IMR-90 (cell line): ENCODE results near the gene EBP. TPM values are rescaled to one million over a fixed set of nuclear protein-coding genes. Genes with fewer than 3 reads are reported as not detected.

Experiments
- ATAC-seq: fragments of 200-7000 bp; cut with Tn5 transposase; 2 replicates; pipeline ENCODE4 v1.9.1; 2020; ENCODE audit warnings: low read depth, mild to moderate bottlenecking, moderate library complexity
- BruUV-seq: library from RNA; stranded (reverse); fragments of 400-500 nt; replicated peaks from 2 replicates; lab custom pipeline; 2021; lab: Mats Ljungman, UMichigan
- CTCF ChIA-PET: fragments of 300-600 bp; formaldehyde crosslinking; extraction: SDS; loops from one replicate; lab custom pipeline; 2021; ENCODE audit warnings: antibody characterized with exemption; lab: Yijun Ruan, JAX
- POLR2A ChIA-PET: fragments of 300-600 bp; sonication (Branson Sonifier 250); formaldehyde crosslinking; loops from one replicate; lab custom pipeline; 2022; ENCODE audit warnings: antibody characterized with exemption; ENCODE audit not compliant: unreplicated experiment; lab: Charles Lee
- DNase-seq: peaks from one replicate; pipeline ENCODE4 v3.0.0; 2013
- H2AFZ ChIP-seq: replicated peaks from 2 replicates; pipeline ENCODE3; 2013; ENCODE audit warnings: low read length, mild to moderate bottlenecking; ENCODE audit not compliant: poor library complexity
- H2AK5ac ChIP-seq: 2 replicates; pipeline ENCODE4 v1.6.1; 2013; ENCODE audit warnings: low read depth, low read length, inconsistent platforms
- H2AK9ac ChIP-seq: replicated peaks from 2 replicates; pipeline ENCODE3; 2013; ENCODE audit warnings: mild to moderate bottlenecking, low read depth, low read length, moderate library complexity; ENCODE audit not compliant: poor library complexity
- H2BK120ac ChIP-seq: 2 replicates; pipeline ENCODE4 v1.6.1; 2013; ENCODE audit warnings: low read depth, low read length, inconsistent platforms
- H2BK15ac ChIP-seq: 3 replicates; pipeline ENCODE4 v1.6.1; 2013; ENCODE audit warnings: low read depth, low read length, inconsistent platforms
- H2BK20ac ChIP-seq: 2 replicates; pipeline ENCODE4 v1.6.1; 2013; ENCODE audit warnings: low read depth, mild to moderate bottlenecking, inconsistent platforms, low read length, moderate library complexity
- H2BK5ac ChIP-seq: 2 replicates; pipeline ENCODE4 v1.6.1; 2013; ENCODE audit warnings: mild to moderate bottlenecking, low read depth, low read length, inconsistent platforms; ENCODE audit not compliant: poor library complexity, severe bottlenecking
- H3K14ac ChIP-seq: replicated peaks from 2 replicates; pipeline ENCODE4 v1.6.1; 2013; ENCODE audit warnings: low read depth, low read length, inconsistent platforms
- H3K18ac ChIP-seq: 2 replicates; pipeline ENCODE4 v1.6.1; 2013; ENCODE audit warnings: low read depth, low read length, control low read depth
- H3K23ac ChIP-seq: 2 replicates; pipeline ENCODE4 v1.6.1; 2013; ENCODE audit warnings: low read depth, low read length, inconsistent platforms
- H3K27ac ChIP-seq: 2 replicates; pipeline ENCODE4 v1.5.1; 2013; ENCODE audit warnings: mild to moderate bottlenecking, control low read depth, low read length; ENCODE audit not compliant: insufficient read depth
- H3K27me3 ChIP-seq: 2 replicates; pipeline ENCODE4 v1.6.1; 2013; ENCODE audit warnings: low read length; ENCODE audit not compliant: control insufficient read depth, insufficient read depth
- H3K36me3 ChIP-seq: 2 replicates; pipeline ENCODE4 v1.6.1; 2013; ENCODE audit warnings: low read length, mixed read lengths; ENCODE audit not compliant: control insufficient read depth, insufficient read depth
- H3K4ac ChIP-seq: 2 replicates; pipeline ENCODE4 v1.6.1; 2013; ENCODE audit warnings: low read depth, low read length, inconsistent platforms
- H3K4me1 ChIP-seq: 2 replicates; pipeline ENCODE4 v1.6.1; 2013; ENCODE audit warnings: low read length, mixed read lengths; ENCODE audit not compliant: control insufficient read depth, insufficient read depth
- H3K4me2 ChIP-seq: 2 replicates; pipeline ENCODE4 v1.6.1; 2013; ENCODE audit warnings: low read depth, mild to moderate bottlenecking, control low read depth, low read length, moderate library complexity
- H3K4me3 ChIP-seq: 2 replicates; pipeline ENCODE4 v1.5.1; 2013; ENCODE audit warnings: low read depth, mild to moderate bottlenecking, control low read depth, low read length, moderate library complexity; ENCODE audit not compliant: insufficient read depth
- H3K56ac ChIP-seq: 2 replicates; pipeline ENCODE4 v1.6.1; 2013; ENCODE audit warnings: low read length, inconsistent platforms; ENCODE audit not compliant: insufficient read depth; ENCODE audit errors: extremely low read depth
- H3K79me1 ChIP-seq, 2 experiments: 2 replicates each; pipeline ENCODE4 v1.6.1; 2013; ENCODE audit warnings: low read length in 2 of 2, inconsistent platforms in 1 of 2, low read depth in 1 of 2
- H3K9ac ChIP-seq: 2 replicates; pipeline ENCODE4 v1.6.1; 2013; ENCODE audit warnings: low read depth, low read length, control low read depth
- H3K9me1 ChIP-seq: 2 replicates; pipeline ENCODE4 v1.6.1; 2013; ENCODE audit warnings: low read length, inconsistent platforms; ENCODE audit not compliant: insufficient read depth
- H3K9me3 ChIP-seq: 2 replicates; pipeline ENCODE4 v1.6.1; 2013; ENCODE audit warnings: low read length; ENCODE audit not compliant: control insufficient read depth, insufficient read depth
- H4K20me1 ChIP-seq: 2 replicates; pipeline ENCODE4 v1.6.1; 2013; ENCODE audit warnings: low read length, inconsistent platforms; ENCODE audit not compliant: insufficient read depth
- H4K5ac ChIP-seq: 2 replicates; pipeline ENCODE4 v1.6.1; 2013; ENCODE audit warnings: mild to moderate bottlenecking, low read depth, low read length, control low read depth
- H4K8ac ChIP-seq, 2 experiments: 2 replicates each; pipeline ENCODE4 v1.6.1; 2013; ENCODE audit warnings: low read depth in 2 of 2, low read length in 2 of 2, control low read depth in 1 of 2, inconsistent platforms in 1 of 2
- H4K91ac ChIP-seq: 2 replicates; pipeline ENCODE4 v1.6.1; 2013; ENCODE audit warnings: low read depth, low read length, inconsistent platforms; ENCODE audit not compliant: insufficient read depth
- BHLHE40 ChIP-seq: fragments of 150-350 bp; IDR thresholded peaks from 2 replicates; pipeline ENCODE4 v1.6.1; 2016; ENCODE audit warnings: mild to moderate bottlenecking, low read depth, low read length
- CEBPB ChIP-seq: IDR thresholded peaks from 2 replicates; pipeline ENCODE4 v1.6.1; 2012; ENCODE audit warnings: low read depth, low read length, improper control_type of control experiment
- CHD1 ChIP-seq: IDR thresholded peaks from 2 replicates; pipeline ENCODE4 v1.6.1; 2012; ENCODE audit warnings: low read depth, low read length, improper control_type of control experiment
- MAZ ChIP-seq: IDR thresholded peaks from 2 replicates; pipeline ENCODE4 v1.6.1; 2012; ENCODE audit warnings: low read depth, mild to moderate bottlenecking, low read length, improper control_type of control experiment, moderate library complexity, borderline replicate concordance
- MXI1 ChIP-seq: IDR thresholded peaks from 2 replicates; pipeline ENCODE4 v1.6.1; 2012; ENCODE audit warnings: low read depth, mild to moderate bottlenecking, low read length, moderate library complexity, borderline replicate concordance
- NFE2L2 ChIP-seq: fragments of 150-350 bp; IDR thresholded peaks from 2 replicates; pipeline ENCODE4 v1.6.1; 2016; ENCODE audit warnings: low read depth, mild to moderate bottlenecking, low read length
- POLR2A ChIP-seq: IDR thresholded peaks from 2 replicates; pipeline ENCODE4 v1.6.1; 2012; ENCODE audit warnings: mild to moderate bottlenecking, low read depth, low read length
- RAD21 ChIP-seq: IDR thresholded peaks from 2 replicates; pipeline ENCODE4 v1.6.1; 2012; ENCODE audit warnings: low read length, improper control_type of control experiment
- RCOR1 ChIP-seq: IDR thresholded peaks from 2 replicates; pipeline ENCODE4 v1.6.1; 2012; ENCODE audit warnings: mild to moderate bottlenecking, low read length, improper control_type of control experiment; ENCODE audit not compliant: insufficient replicate concordance
- RFX5 ChIP-seq: IDR thresholded peaks from 2 replicates; pipeline ENCODE4 v1.8.0; 2012; ENCODE audit warnings: low read depth, mild to moderate bottlenecking, low read length, moderate library complexity
- WGBS, 2 experiments: methylation state at CpG; one replicate each; pipeline versions ENCODE4 v1.1.5 to v1.1.7; 2013; ENCODE audit warnings: missing lambda C conversion rate in 2 of 2; ENCODE audit not compliant: insufficient read length in 1 of 2; ENCODE audit errors: extremely low coverage in 2 of 2; 5-methylcytosine and 5-hydroxymethylcytosine counted together
- dilution Hi-C: fragments of 300-500 bp; cut with HindIII; formaldehyde crosslinking; loops from one replicate; pipeline ENCODE4 v1.14.3; 2018; ENCODE audit warnings: low sequenced_read_pairs; ENCODE audit not compliant: unreplicated experiment
- in situ Hi-C: fragments of 300-500 bp; cut with MboI; formaldehyde crosslinking; loops from 3 replicates; pipeline ENCODE4 v1.14.3; 2019; ENCODE audit warnings: low sequenced_read_pairs, inconsistent platforms, mixed read lengths
- intact Hi-C: fragments of 100-400 bp; cut with micrococcal nuclease; formaldehyde crosslinking; loops from 2 replicates; pipeline ENCODE4 v1.10.0; 2022
- polyA plus RNA-seq, 3 experiments: library from polyadenylated mRNA; depleted of rRNA; stranded (reverse); fragments of >200 nt; gene quantifications; 2 replicates each; pipeline ENCODE4 v1.2.3, GENCODE V29; 2012; ENCODE audit warnings: low replicate concordance in 1 of 3
- total RNA-seq: library from RNA; depleted of rRNA; stranded (reverse); fragments of >200 nt; gene quantifications from 2 replicates; pipeline ENCODE4 v1.2.3, GENCODE V29; 2012
- TF ChIP-seq, protein P1 (sequence below): conservative IDR thresholded peaks from 2 replicates; pipeline ENCODE4 v1.5.1; 2012; ENCODE audit warnings: mild to moderate bottlenecking, low read depth, low read length, improper control_type of control experiment
- TF ChIP-seq, protein P2 (sequence below): fragments of 150-350 bp; IDR thresholded peaks from 2 replicates; pipeline ENCODE4 v1.6.1; 2016; ENCODE audit warnings: low read depth, mild to moderate bottlenecking, low read length, moderate library complexity, borderline replicate concordance

Gene EBP
- total and polyA plus RNA-seq, 2 of the 4 experiments (the other 2 are of a cell fraction), result 39.4 to 78.9 TPM

- Histone ChIP-seq H2AK5ac (peak within 1 kb of the TSS; percentile 98), H4K5ac (peak within 1 kb of the TSS; percentile 100), H3K36me3 (peaks cover 23% of the 10 kb centered on the region), H3K9ac (peak within 1 kb of the TSS; percentile 99), H4K20me1 (peaks cover 12% of the 10 kb centered on the region; the same call in 1 of the 2 replicates), H2BK120ac (peak within 1 kb of the TSS; percentile 66), H3K56ac (peak within 1 kb of the TSS; percentile 93), H2AK9ac (peak within 1 kb of the TSS; percentile 99), H3K27ac (peak within 1 kb of the TSS; percentile 96), H4K8ac (peak within 1 kb of the TSS; percentile 100), H4K91ac (peak within 1 kb of the TSS; percentile 99), H3K4me2 (peak within 1 kb of the TSS; percentile 94), H2AFZ (peak within 1 kb of the TSS; percentile 92), H3K23ac (peak within 1 kb of the TSS; percentile 87), H3K27me3 (no peaks in the 10 kb centered on the region), H2BK5ac (peak within 1 kb of the TSS; percentile 95), H3K4me3 (peak within 1 kb of the TSS; percentile 82), H3K14ac (peak within 1 kb of the TSS; percentile 98), H3K9me1 (peaks cover 13% of the 10 kb centered on the region), H3K9me3 (no peaks in the 10 kb centered on the region), H3K4me1 (peaks cover 5% of the 10 kb centered on the region), H2BK20ac (peak within 1 kb of the TSS; percentile 40; the same call in 1 of the 2 replicates), H3K4ac (peak within 1 kb of the TSS; percentile 96), H2BK15ac (peak within 1 kb of the TSS; percentile 86; the same call in 2 of the 3 replicates), H3K79me1 (peaks cover 16 to 25% of the 10 kb centered on the region in 2 experiments; a peak in 3 of 4 replicates), H3K18ac (peak within 1 kb of the TSS; percentile 91)
- intact Hi-C loops, result no loop called here
- ChIA-PET POLR2A (interaction anchor here (0.6 to 0.7 kb wide), 2 partner anchors 10 to 1885 kb away, joined by 3 to 9 read pairs; no protein-coding TSS in a partner anchor), CTCF (no interaction called here)
- no TSS peak for BruUV-seq
- 45% methylated on average over 47 of the region's 71 CpGs; no CpG with 5 or more reads in 1 of the 2 experiments for WGBS, 2 experiments
- DNase-seq (peak; percentile 91), ATAC-seq (peak; percentile 97)
- in situ Hi-C loops, result no loop called here
- dilution Hi-C loops, result no loop called here
- TF ChIP-seq RCOR1, result no peak
- TF ChIP-seq RFX5, result no peak
- TF ChIP-seq, protein P1, sequence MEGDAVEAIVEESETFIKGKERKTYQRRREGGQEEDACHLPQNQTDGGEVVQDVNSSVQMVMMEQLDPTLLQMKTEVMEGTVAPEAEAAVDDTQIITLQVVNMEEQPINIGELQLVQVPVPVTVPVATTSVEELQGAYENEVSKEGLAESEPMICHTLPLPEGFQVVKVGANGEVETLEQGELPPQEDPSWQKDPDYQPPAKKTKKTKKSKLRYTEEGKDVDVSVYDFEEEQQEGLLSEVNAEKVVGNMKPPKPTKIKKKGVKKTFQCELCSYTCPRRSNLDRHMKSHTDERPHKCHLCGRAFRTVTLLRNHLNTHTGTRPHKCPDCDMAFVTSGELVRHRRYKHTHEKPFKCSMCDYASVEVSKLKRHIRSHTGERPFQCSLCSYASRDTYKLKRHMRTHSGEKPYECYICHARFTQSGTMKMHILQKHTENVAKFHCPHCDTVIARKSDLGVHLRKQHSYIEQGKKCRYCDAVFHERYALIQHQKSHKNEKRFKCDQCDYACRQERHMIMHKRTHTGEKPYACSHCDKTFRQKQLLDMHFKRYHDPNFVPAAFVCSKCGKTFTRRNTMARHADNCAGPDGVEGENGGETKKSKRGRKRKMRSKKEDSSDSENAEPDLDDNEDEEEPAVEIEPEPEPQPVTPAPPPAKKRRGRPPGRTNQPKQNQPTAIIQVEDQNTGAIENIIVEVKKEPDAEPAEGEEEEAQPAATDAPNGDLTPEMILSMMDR, result peak; percentile 32; the same call in 1 of the 2 replicates
- TF ChIP-seq, protein P2, sequence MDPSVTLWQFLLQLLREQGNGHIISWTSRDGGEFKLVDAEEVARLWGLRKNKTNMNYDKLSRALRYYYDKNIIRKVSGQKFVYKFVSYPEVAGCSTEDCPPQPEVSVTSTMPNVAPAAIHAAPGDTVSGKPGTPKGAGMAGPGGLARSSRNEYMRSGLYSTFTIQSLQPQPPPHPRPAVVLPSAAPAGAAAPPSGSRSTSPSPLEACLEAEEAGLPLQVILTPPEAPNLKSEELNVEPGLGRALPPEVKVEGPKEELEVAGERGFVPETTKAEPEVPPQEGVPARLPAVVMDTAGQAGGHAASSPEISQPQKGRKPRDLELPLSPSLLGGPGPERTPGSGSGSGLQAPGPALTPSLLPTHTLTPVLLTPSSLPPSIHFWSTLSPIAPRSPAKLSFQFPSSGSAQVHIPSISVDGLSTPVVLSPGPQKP, result no peak
- TF ChIP-seq NFE2L2, result no peak
- peak; percentile 95 for TF ChIP-seq POLR2A
- peak; percentile 33; the same call in 1 of the 2 replicates for TF ChIP-seq MAZ
- no peak; the same call in none of the 2 replicates for TF ChIP-seq CHD1
- no peak for TF ChIP-seq RAD21
- TF ChIP-seq BHLHE40, result no peak
- TF ChIP-seq MXI1, result peak; percentile 74; the same call in 1 of the 2 replicates
- no peak for TF ChIP-seq CEBPB
Measured at GRCh38 chrX:48574270-48575266, 53.0 kb downstream of the EBP start, which contains the start of gene RBM3. Gene RBM3, plus strand, starts transcription at chrX:48574484. Its CDS starts 697 bp downstream, at chrX:48575181.
